GM20431 (cell line): ENCODE results near the gene OSCAR.
"Not testable (repeated sequence)": the region's sequence is repeated elsewhere in the genome, so short reads cannot be mapped to it uniquely, and the experiment has no call there.

Experiments
- in situ Hi-C: fragments of 300-500 bp; cut with MseI, MboI; formaldehyde crosslinking; loops from one replicate; pipeline ENCODE4 v1.15.0; 2020; ENCODE audit warnings: low sequenced_read_pairs; ENCODE audit not compliant: unreplicated experiment

Gene OSCAR

DNA sequence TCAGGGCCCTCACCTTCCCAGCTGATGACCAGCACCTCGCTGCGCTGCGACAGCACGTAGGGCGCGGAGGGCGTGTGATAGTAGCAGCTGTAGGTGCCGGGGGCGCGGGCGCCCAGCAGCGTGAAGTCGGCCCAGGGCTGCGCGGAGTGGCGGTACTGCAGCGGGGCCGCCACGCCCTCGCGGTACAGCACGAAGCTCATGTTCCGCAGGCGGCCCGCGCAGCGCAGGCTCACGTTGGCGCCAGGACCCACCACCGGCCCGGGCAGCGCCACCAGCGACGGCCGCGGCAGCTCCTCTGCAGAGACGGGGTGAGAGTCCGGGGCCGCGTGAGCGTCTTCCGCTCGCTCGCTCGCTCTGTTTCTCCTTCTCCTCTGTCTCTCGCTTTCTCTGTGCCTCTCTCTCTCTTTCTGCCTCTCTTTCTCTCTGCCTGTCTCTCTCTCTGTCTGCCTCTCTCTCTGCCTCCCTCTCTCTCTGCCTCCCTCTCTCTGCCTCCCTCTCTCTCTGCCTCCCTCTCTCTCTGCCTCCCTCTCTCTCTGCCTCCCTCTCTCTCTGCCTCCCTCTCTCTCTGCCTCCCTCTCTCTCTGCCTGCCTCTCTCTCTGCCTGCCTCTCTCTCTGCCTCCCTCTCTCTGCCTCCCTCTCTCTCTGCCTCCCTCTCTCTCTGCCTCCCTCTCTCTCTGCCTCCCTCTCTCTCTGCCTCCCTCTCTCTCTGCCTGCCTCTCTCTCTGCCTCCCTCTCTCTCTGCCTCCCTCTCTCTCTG lies 4.6 kb downstream of the OSCAR start:
- in situ Hi-C loops, result not testable (repeated sequence)

GRCh38 chr19:54095136-54095858 lies 5.3 kb downstream of the OSCAR start:
- in situ Hi-C loops, result no loop called here

DNA sequence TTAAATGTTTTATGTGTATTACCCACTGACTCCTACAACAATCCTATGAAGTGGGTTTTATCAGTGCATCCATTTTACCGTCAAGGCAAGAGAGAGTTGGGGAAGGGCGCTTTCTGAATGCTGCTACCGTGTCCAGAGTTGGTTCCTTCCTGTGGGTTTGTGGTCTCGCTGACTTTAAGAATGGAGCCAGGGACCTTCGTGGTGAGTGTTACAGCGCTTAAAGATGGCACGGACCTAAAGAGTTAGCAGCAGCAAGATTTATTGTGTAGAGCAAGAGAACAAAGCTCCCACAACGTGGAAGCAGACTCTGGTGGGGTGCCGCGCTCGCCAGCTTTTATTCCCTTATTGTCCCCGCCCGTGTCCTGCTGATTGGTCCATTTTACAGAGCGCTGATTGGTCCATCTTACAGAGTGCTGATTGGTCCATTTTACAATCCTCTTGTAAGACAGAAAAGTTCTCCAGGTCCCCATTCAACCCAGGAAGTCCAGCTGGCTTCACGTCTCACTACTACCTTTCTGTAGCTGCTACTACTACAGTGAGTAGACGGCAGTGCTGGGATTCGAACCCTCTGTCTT lies 6.1 kb downstream of the OSCAR start:
- in situ Hi-C loops, result no loop called here

GRCh38 chr19:54084410-54084809 lies 16.2 kb downstream of the OSCAR start:
- in situ Hi-C loops, result no loop called here

GRCh38 chr19:54081032-54081431 lies 19.6 kb downstream of the OSCAR start, which contains the start of gene TARM1:
TARM1 (minus strand) TSS chr19:54081365; CDS start chr19:54081340, 25 bp downstream.
- in situ Hi-C loops, result no loop called here

- in situ Hi-C loops, result no loop called here
Measured at GRCh38 chr19:54077334-54077733, 23.3 kb downstream of the OSCAR start.

- in situ Hi-C loops, result no loop called here
Measured at GRCh38 chr19:54074851-54075250, 25.8 kb downstream of the OSCAR start.

- in situ Hi-C loops, result no loop called here
Measured at GRCh38 chr19:54073829-54074228, 26.8 kb downstream of the OSCAR start.

DNA sequence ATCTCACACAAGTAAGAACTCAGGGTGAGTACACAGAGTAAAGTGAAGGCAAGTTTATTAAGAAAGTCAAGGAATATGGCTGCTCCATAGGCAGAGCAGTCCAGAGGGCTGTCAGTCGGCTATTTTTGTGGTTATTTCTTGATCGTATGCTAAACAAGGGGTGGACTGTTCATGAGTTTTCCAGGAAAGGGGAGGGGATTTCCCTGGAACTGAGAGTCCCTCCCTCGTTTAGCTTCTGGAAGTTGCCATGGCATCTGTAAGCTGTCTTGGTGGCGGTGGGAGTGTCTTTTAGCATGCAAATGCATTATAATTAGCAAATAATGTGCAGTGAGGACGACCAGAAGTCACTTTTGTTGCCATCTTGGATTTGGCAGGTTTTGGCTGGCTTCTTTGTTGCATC lies 31.1 kb downstream of the OSCAR start:
- in situ Hi-C loops, result no loop called here

DNA sequence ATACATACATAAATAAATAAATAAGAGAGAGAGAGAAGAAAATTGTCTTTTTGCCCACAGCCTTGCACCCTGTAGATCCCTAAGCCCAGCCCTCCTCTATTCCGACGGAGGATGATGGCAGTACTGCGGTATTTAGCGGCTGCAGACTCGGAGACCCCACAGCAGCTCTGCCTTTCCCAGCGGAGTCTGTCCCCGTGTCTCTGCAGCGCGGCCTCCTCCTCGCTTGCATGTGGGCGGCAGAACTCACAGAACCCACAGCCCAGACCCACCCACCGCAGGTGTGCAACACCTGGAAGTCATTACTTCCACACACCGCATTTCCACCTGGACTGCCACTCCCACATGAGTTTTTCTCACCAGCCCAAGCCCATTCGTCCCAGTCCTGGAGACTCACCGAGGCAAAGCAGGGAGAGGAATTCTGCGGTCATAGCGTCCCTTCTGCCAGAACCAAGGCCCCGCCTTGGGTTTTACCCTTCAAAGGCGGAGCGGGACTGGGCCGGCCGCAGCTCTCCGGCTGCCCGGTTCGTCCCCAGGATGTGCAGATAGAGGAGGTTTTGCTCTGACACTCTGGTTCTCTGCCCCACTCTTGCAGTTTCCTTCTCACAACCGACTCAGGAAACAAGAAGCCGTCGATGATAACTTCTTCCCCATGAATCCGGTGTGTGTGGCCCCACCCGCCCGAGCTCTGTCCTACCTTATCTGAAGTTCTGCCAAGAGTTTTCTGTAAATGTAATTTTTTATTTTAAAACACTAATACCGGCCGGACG lies 37.1 kb downstream of the OSCAR start, which contains the start of gene VSTM1:
VSTM1 (minus strand) TSS at position 548 of the 767 bp plus-strand sequence; CDS start at position 428, 120 bp downstream.
- in situ Hi-C loops, result no loop called here

- in situ Hi-C loops, result no loop called here
Measured at GRCh38 chr19:54062643-54063042, 38.0 kb downstream of the OSCAR start.

DNA sequence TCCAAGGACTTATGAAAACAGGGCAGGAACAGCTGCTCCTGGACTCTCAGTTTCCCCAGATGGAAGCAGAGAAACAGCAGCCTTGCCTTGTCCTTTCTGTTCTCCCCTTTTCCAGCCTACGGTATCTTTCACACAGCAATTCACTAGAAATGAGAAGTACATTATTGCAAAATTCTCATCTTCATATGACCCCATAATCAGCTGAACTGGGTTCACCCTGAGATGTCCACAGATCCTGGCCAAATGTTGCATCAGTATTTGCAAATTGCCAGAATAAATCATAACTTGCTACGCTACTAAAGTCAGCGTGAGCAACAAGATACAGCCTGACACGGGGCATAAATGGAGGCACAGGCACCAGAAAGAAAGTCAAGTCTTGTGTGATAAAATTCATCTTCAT lies 53.0 kb downstream of the OSCAR start:
- in situ Hi-C loops, result no loop called here

DNA sequence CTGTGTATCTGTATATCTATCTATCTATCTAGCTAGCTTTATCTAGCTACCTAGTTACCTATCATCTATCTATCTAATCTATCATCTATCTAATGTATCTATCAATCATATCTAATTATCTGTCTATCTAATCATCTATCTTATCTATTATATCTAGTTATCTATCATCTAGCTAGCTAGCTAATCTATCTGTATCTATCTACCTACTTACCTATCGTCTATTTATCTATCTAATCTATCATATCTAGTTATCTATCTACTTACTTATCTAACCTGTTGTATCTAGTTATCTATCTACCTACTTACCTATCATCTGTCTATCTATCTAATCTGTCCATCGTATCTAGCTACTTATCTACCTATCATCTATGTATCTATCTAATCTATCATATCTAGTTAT lies 54.8 kb downstream of the OSCAR start:
- in situ Hi-C loops, result no loop called here
